GM21515 (cell line): ENCODE data around the gene GNA12.
"Not testable (repeated sequence)": the region's sequence is repeated elsewhere in the genome, so short reads cannot be mapped to it uniquely, and the experiment has no call there.

ENCODE experiments used
- ATAC-seq: cut with Tn5 transposase; IDR thresholded peaks from one replicate; pipeline ENCODE4 v1.9.1; 2021; ENCODE audit not compliant: unreplicated experiment

GNA12 gene

DNA sequence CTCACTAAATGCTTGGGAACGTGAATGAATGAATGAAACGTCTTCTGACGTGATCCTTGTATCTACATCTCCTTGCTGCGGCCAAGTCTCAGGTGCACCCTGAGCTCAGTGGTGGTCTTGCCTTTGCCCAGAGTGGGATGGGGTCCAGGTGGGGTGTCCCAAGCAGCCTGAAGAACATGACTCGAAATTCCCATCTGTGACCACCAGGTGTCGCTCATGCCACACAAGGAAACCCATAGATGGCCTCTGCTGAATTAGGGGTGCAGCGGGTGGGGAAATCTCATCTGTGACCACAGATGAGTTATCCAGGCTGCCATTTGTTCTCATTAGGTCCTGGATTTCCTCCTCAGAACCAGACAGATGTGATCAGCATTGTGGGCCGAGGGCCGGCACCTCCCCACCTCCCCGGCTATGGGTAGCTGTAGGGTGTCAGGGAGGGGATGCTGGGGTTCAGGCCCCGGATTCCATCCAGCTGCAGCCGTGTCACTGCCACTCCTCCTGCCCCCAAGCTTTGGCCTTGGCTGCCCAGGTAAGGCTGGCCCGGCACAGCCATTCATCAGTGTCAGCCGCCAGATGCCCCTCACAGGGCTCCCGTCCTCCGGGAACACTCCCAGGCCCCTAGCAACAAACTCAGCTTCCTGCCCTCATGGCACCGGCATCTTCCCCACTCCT, 21.0 kb upstream of the GNA12 start:
- no peak for ATAC-seq

DNA sequence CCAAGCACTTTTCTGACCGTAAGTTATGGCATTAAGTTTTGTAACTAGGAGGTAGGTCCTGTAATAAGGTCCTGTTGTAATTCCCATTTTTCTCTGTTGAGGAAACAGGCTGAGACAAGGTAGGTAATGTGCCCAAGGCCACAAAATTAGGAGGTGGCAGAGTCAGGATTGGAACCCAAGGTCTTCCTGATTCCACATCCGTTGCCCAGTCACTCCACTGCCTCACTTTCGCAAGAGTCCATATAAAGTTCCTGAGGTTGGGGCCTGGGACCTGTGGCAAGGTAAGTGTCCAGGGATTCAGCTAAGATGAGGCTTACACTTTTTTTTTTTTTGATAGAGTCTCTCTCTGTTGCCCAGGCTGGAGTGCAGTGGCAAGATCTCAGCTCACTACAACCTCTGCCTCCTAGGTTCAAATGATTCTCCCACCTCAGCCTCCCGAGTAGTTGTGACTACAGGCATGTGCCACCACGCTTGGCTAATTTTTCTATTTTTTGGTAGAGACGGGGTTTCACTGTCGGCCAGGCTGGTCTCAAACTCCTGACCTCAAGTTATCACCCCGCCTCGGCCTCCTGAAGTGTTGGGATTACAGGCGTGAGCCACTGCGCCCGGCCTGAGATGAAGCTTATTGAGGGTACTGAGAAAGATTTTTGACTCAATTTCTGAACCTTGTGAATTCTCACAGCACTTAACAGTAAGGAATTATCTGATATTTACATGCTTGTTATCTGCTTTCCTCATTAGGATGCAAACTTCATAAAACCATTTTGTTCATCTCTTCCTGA, 20.3 kb upstream of the GNA12 start:
- ATAC-seq, result no peak

DNA sequence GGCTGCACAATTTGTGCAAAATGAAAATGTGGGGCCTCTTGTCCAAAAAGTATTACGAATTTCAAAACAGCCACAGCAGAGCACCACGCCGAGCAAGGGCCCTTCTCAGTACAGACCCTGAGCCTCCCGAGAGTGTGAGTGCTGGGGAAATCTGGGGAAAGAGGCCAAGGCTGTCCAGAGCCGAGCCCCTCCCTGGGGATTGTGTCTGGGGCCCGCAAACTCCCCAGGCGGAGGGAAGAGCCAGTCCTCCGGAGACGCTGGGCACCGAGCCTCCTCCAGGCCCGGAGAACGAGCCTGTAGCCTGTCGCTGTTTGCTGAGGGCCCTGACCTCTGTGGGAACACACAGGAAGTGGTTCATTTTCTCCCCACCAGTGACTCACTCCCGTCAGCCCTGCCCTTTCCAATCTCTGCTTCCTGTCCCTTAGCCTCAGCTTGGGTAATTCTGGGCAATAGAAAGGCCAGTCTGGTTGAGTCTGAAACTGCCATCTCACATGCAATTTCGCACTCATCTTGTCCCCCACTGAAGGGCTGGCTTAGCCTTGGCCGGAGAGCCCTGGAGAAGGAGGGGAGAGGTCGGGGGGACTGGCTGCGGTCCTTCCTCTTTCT, 19.5 kb upstream of the GNA12 start:
- ATAC-seq, result peak; percentile 91

DNA sequence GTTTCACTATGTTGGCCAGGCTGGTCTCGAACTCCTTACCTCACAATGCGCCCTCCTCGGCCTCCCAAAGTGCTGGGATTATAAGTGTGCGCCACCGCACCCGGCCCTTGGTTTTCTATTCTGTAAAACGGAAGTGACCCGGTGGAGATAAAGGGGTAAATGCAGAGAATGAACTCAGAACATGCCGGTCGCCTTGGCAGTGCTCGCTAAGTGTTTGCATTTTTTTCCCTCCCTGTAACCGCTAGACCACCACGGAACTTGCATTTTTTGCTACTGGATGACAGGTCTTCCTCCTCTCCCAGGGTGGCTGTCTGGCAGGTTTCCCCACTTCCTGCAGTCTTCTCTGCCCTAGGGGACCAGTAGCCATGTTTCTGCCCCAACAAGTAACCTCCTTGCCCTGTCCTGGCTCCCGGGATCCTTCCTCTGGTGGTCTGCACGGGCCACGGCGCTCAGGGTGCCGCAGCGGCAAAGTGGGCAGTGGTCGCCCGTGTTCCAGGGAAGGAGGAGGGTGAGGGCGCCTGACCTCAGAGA, 18.8 kb upstream of the GNA12 start:
- peak; percentile 5 for ATAC-seq

DNA sequence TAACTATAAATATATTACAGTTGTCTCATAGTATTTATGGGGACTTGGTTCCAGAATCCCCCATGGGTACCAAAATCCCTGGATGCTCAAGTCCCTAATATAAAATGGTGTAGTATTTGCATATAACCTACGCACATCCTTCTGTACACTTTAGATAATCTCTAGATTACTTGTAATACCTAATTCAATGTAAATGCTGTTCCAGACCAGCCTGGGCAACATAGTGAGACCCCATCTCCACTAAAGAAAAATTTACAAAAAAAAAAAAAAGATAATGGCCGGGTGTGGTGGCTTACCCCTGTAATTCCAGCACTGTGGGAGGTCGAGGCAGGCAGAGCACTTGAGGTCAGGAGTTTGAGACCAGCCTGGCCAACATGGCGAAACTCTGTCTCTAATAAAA, 17.4 kb upstream of the GNA12 start:
- ATAC-seq, result no peak

DNA sequence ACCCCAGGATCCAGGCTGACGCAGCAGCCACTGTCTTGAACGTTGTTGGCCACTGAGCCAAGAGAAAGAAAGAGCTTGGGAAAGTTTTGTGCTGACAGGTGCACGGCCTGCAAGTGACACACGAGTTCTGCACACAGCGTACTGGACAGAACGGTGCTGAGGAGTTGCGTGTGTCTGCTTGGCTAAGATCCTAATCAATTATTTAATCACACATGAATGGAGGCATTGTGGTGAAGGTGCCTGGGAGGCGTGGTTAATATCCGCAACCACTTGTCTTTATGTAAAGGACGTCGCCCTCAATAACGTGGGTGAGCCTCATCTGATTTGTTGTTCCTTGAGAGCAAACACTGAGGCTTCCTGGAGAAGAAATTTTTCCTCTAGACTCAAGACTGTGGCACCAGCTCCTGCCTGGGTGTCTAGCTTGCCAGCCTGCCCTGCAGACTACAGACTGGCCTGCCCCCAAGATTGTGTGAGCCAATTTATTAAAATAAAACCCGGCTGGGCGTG, 16.6 kb upstream of the GNA12 start:
- ATAC-seq, result no peak

DNA sequence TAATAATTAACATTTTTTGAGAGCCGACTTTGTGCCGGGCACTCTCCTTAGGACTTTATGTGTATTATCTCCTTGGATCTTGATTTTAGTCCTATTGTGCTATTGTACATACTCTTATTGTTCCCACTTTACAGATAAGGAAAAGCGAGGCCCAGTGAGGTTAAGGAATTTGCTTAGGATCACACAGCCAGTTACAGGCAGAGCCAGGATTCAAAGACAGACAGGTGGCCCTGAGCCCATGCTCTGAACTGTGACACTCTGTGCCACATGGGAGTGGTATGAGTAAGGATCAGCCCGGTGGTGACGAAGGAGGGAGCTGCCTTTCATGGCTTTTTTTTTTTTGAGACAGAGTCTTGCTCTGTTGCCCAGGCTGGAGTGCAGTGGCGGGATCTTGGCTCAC, 15.8 kb upstream of the GNA12 start:
- no peak for ATAC-seq

DNA sequence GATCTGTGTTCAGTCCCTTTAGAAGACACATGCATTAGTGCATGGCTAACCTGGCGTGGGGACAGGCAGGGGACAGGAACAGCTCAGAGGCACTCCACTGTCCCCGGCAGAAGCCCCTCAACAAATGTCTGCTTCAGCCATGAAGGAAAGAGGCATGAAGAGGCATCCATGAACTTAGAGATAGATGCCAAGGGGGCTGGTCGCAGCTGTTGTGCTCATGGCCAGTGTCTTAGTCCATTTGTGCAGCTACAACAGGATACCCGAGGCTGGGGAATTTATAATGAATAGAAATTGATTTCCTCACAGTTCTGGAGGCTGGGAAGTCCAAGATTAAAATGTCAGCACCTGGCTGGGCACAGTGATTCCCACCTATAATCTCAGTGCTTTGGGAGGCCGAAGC, 14.5 kb upstream of the GNA12 start:
- ATAC-seq, result no peak

DNA sequence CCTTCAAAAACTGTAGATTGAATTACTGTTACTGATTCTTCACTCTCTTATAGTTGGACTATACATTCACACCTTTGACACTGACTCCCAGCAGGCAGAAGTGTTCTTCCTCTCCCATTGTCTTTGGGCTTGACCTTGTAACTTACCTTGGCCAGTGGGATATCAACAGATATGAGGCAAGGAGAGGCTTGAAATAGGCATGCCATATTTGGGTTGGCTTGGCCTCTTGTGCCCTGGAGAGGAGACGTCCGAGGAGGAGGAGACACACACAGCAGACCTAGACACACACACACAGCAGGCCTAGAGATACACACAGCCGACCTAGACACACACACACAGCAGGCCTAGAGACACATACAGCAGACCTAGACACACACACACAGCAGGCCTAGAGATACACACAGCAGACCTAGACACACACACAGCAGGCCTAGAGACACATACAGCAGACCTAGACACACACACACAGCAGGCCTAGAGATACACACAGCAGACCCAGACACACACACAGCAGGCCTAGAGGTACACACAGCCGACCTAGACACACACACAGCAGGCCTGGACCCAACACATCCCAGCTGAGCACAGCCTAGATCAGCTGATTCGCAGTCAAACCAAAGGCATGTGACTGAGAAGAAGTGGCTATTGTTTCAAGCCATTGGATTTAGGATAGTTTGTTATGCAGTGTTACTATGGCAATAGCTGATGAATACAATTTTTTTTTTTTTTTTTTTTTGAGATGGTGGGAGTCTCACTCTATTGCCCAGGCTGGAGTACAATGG, 12.5 kb upstream of the GNA12 start:
- no peak for ATAC-seq

DNA sequence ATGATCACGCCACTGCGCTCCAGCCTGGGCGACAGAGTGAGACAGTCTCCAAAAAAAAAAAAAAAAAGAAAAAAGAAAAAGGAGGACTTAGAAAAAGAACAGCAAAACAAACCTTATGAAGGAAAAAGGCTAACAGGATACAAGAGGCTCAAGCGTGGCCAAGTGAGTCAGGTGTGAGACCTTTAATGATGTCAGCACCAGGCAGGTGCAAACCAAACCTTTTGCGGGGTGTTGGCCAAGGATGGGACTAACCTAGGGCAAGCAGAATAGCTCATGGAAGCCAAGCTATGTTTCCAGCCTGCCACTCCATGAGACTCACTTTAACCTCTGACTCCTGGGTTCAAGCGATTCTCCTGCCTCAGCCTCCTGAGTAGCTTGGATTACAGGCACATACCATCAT, 11.3 kb upstream of the GNA12 start:
- no peak for ATAC-seq

DNA sequence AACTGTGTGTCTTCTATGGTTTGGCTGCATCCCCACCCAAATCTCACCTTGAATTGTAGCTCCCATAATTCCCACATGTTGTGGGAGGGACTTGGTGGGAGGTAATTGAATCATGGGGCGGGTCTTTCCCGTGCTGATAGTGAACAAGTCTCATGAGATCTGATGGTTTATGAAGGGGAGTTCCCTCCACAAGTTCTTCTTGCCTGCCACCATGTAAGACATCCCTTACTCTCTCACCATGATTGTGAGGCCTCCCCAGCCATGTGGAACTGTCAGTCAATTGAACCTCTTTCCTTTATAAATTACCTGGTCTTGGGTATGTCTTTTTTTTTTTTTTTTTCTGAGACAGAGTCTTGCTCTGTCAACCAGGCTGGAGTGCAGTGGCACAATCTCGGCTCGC, 9.4 kb upstream of the GNA12 start:
- ATAC-seq, result not testable (repeated sequence)

DNA sequence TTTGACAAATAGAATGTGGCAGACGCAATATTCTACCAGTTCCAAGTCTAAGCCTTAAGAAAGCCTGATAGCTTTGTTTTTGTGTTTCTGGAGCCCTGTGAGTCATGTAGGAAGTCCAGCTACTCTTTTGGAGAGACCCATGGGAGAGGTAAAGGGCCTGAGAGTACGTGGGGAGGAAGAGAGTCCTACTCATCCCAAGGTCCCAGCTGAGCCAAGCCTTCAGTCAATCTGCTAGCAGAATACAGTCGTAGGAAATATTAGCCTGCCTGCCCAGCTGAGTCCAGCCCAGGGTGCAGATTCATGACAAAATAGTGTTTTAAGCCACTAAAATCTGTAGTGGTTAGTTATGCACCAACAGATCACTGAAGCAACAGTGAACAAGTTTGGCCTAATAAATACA, 9.0 kb upstream of the GNA12 start:
- no peak for ATAC-seq

DNA sequence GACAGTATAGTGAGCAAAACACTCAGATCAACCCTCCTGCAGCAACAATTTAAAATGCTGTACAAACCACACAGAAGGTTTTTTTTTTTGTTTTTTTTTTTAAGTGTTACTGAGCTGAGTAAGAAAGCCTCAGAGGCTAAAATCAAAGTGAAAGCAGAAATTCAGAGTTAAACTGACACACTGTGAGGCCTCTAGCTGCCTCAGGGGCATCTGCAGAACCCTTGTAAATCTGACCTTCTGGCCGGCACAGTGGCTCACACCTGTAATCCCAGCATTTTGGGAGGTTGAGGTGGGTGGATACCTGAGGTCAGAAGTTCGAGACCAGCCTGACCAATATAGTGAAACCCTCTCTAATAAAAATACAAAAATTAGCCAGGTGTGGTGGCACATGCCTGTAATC, 7.4 kb upstream of the GNA12 start:
- no peak for ATAC-seq

DNA sequence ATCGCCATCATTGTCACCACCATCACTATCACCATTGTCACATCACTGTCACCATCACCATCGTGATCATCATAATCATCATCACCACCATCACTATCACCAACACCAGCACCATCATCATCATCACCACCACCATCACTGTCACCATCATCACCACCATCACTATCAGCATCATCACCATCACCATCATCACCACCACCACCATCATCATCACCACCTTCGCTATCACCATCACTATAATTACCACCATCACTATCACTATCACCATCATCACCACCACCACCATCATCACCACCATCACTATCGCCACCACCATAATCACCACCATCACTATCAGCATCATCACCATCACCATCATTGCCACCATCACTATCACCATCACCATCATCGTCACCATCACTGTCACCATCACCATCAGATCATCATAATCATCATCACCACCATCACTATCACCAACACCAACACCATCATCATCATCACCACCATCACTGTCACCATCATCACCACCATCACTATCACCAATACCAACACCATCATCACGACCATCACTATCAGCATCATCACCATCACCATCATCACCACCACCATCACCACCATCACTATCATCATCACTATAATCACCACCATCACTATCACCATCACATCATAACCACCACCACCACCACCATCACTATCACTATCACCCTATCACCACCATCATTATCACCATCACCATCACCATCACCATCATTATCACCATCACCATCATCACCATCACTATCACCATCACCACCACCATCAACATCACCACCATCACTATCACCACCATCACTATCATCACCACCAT, 6.0 kb upstream of the GNA12 start:
- ATAC-seq, result no peak

DNA sequence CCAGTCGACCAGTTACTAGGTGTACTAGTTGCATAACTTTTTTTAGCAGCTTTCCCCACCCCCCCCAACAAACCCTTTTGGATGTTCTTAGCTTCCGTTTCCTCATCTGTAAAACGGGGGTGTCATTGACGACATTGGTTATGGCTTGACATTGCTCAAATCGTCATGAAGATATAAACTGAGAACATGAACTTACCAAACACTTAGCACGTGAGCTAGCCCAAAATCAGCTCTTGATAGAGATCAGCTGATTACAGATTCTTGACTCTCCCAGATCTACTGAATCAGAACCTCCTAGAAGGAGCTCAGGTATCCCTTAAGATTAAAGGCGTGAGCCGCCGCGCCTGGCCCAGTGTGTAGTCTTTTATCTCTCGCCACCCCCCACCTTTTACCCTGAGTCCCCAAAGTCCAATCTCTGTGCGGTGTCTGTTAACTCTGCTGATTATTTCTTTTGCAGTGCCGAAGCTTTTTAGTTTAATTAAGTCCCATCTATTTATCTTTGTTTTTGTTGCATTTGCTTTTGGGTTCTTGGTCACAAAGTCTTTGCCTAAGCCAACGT, 1.0 kb upstream of the GNA12 start:
- no peak for ATAC-seq

DNA sequence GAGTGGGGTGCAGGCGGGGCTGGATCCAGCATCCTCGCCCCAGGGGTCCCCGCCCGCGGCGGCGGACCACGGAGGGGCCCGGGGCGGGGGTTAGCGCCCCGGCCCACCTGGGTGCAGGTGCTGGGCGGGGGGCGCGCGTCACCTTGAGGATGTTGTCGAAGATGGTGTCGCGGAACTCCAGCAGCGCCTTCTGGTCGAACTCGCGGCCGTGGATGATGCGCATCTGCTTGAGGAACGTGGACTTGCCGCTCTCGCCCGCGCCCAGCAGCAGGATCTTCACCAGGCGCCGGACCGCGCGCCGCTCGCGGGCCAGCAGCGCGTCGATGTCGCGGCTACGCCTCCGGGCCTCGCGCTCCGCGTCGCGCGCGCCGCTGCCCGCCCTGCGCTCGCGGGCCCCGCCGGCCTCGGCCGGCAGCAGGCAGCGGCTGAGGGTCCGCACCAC, 376 bp downstream of the GNA12 start:
- peak; percentile 23 for ATAC-seq

DNA sequence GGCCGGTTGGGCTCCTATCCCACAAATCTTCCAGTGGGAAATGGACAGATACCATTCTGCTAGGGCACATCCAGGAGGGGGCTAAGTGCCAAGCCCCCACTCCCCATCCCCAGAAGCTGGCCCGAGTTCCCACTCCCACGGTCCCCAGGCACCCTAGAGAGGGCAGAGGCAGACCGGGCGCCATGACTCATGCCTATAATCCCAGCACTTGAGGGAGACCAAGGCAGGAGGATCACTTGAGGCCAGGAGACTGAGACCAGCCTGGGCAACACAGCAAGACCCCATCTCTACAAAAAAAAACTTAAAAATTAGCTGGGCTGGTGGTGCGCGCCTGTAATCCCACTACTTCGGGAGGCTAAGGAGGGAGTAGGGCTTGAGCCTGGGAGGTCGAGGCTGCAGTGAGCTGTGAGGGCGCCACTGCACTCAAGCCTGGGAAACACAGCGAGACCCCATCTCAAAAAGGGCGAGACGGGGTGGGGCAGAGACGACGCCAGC, 870 bp downstream of the GNA12 start:
- ATAC-seq, result no peak

DNA sequence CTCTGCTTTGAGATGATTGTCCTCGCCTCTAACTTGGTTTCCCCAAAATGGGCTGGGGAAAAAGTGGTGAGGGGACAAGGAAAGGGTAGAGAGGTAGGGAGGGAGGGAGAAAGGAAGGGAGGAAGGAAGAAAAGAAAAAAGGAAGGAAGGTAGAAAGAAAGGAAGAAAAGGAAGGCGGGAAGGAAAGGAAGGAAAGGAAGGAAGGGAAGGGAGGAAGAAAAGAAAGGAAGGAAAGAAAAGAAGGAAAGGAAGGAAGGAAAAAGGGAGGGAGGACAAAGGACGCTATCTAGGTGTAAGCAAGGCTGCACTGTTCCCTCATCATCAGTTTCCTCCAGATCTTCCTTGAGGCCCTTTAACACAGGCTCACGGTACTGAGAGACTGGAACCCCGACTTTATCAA, 2.2 kb downstream of the GNA12 start:
- ATAC-seq, result no peak

DNA sequence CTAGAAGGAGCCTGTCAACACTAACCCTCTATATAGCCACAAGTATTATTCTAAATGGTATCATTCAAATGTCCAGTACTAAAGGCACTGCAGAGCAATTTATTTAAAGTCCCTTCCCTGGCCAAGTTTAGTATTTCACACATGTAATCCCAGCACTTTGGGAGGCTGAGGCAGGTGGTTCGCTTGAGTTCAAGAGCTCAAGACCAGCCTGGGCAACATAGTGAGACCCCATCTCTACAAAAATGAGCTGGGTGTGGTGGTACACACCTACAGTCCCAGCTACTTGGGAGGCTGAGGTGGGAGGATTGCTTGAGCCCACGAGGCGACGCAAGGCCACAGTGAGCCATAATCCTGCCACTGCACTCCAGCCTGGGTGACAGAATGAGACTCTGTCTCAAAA, 3.6 kb downstream of the GNA12 start:
- no peak for ATAC-seq
